Activated CD4-positive, alpha-beta T cell treated with anti-CD3 and anti-CD28 coated beads, Interleukin-2, amount 50 U/mL, for 4 hours (primary cell): ENCODE data around the gene SHISAL1.

ENCODE experiments used
- DNase-seq, 2 experiments: peaks; one replicate each; pipeline ENCODE4 v3.0.0-alpha.2; 2020

SHISAL1 gene

GRCh38 chr22:44205516-44206329 is 107.0 kb downstream of the SHISAL1 start:
- DNase-seq = no peak

GRCh38 chr22:44204739-44205515 is 107.8 kb downstream of the SHISAL1 start:
- DNase-seq = no peak

GRCh38 chr22:44203203-44203602 is 109.5 kb downstream of the SHISAL1 start:
- no peak for DNase-seq

GRCh38 chr22:44202261-44202789 is 110.4 kb downstream of the SHISAL1 start:
- DNase-seq = no peak

- no peak for DNase-seq
Observed at GRCh38 chr22:44201665-44202064, 111.1 kb downstream of the SHISAL1 start.

- DNase-seq = no peak
Observed at GRCh38 chr22:44200855-44201550, 111.7 kb downstream of the SHISAL1 start.

- DNase-seq = no peak
Observed at GRCh38 chr22:44200451-44200850, 112.3 kb downstream of the SHISAL1 start.

GRCh38 chr22:44199866-44200265 is 112.9 kb downstream of the SHISAL1 start:
- DNase-seq = no peak

- DNase-seq = no peak
Observed at GRCh38 chr22:44199164-44199563, 113.6 kb downstream of the SHISAL1 start.

GRCh38 chr22:44197271-44197670 is 115.5 kb downstream of the SHISAL1 start:
- no peak for DNase-seq

GRCh38 chr22:44196731-44197131 is 116.0 kb downstream of the SHISAL1 start:
- DNase-seq = no peak

GRCh38 chr22:44196241-44196640 is 116.5 kb downstream of the SHISAL1 start:
- DNase-seq = no peak

- no peak for DNase-seq
Observed at GRCh38 chr22:44195189-44195871, 117.4 kb downstream of the SHISAL1 start.

- DNase-seq = no peak
Observed at GRCh38 chr22:44194569-44194968, 118.2 kb downstream of the SHISAL1 start.
